Measurements from ENCODE around the gene FPGS.

GRCh38 chr9:127812011-127812410, 9.3 kb downstream of the FPGS start:
- no peak for TF ChIP-seq FOSL2 (IDR thresholded peaks at IDR 0.05)
- peak; percentile 20; the same call in 1 of the 2 replicates for TF ChIP-seq FOSL2 (CRISPR knock-in tag; IDR thresholded peaks at IDR 0.05)
- no peak for TF ChIP-seq POLR2A (IDR thresholded peaks at IDR 0.05; ENCODE audit: low read length)
- no peak for TF ChIP-seq CTCF (IDR thresholded peaks at IDR 0.05)
- TF ChIP-seq USF2 (IDR thresholded peaks at IDR 0.05) = no peak
- no peak for TF ChIP-seq EP300 (IDR thresholded peaks at IDR 0.05)

Data from A549 (cell line).